ENCODE measurements around the gene TRIM9. TPM values are rescaled to one million over a fixed set of nuclear protein-coding genes. Genes with fewer than 3 reads are reported as not detected.

TRIM9 gene
- total RNA-seq, 4 donors from 2014 or later = 2.4 to 7.6 (median 3.4) TPM

- Histone ChIP-seq H3K4me3 (no peak overlapping the region), H3K4me1 (no peaks in the 10 kb centered on the region), H3K36me3 (no peaks in the 10 kb centered on the region), H3K27me3 (no peaks in the 10 kb centered on the region), H3K27ac (no peak overlapping the region), H3K9me3 (no peaks in the 10 kb centered on the region)
- TF ChIP-seq, protein P1, sequence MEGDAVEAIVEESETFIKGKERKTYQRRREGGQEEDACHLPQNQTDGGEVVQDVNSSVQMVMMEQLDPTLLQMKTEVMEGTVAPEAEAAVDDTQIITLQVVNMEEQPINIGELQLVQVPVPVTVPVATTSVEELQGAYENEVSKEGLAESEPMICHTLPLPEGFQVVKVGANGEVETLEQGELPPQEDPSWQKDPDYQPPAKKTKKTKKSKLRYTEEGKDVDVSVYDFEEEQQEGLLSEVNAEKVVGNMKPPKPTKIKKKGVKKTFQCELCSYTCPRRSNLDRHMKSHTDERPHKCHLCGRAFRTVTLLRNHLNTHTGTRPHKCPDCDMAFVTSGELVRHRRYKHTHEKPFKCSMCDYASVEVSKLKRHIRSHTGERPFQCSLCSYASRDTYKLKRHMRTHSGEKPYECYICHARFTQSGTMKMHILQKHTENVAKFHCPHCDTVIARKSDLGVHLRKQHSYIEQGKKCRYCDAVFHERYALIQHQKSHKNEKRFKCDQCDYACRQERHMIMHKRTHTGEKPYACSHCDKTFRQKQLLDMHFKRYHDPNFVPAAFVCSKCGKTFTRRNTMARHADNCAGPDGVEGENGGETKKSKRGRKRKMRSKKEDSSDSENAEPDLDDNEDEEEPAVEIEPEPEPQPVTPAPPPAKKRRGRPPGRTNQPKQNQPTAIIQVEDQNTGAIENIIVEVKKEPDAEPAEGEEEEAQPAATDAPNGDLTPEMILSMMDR (IDR thresholded peaks at IDR 0.05) = no peak
- no peak for TF ChIP-seq POLR2A (IDR thresholded peaks at IDR 0.05)
- intact Hi-C loops (cut with DNase I; ENCODE audit: low total_unique reads) = no loop called here
- DNase-seq = no peak
Measured at GRCh38 chr14:51138404-51139103, 43.6 kb upstream of the TRIM9 start.

- H3K4me1 ChIP-seq = no peaks in the 10 kb centered on the region
Measured at GRCh38 chr14:51131516-51131915, 36.6 kb upstream of the TRIM9 start.

DNA sequence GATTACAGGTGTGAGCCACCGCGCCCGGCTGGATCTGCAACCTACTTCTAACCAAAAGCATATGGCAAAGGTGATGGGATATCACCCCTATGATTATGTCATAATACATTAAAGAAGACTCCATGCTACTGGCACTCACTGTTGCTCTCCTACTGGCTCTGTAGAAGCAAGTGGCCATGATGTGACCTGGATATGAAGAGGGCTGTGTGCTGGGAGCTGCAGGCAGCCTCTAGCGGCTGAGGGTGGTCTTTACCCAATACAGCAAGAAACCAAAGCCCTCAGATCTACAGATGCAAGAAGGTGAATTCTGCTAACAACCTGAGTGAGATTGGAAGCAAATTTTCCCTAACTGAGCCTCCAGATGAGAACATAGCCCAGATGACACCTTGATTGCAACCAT lies 34.2 kb upstream of the TRIM9 start:
- H3K27ac ChIP-seq = no peak overlapping the region
- no peak overlapping the region for H3K4me3 ChIP-seq
- no peaks in the 10 kb centered on the region for H3K9me3 ChIP-seq
- no peaks in the 10 kb centered on the region for H3K36me3 ChIP-seq
- intact Hi-C loops (cut with DNase I; ENCODE audit: low total_unique reads) = no loop called here
- no peaks in the 10 kb centered on the region for H3K4me1 ChIP-seq
- no peaks in the 10 kb centered on the region for H3K27me3 ChIP-seq
- DNase-seq = no peak
- no peak for TF ChIP-seq POLR2A (IDR thresholded peaks at IDR 0.05)
- TF ChIP-seq, protein P1 (IDR thresholded peaks at IDR 0.05) = no peak

More at GRCh38 chr14:51131516-51131915, 36.6 kb upstream of the TRIM9 start:
- no peaks in the 10 kb centered on the region for H3K36me3 ChIP-seq
- intact Hi-C loops (cut with DNase I; ENCODE audit: low total_unique reads) = no loop called here
- no peaks in the 10 kb centered on the region for H3K27me3 ChIP-seq
- H3K4me3 ChIP-seq = no peak overlapping the region
- DNase-seq = no peak
- TF ChIP-seq POLR2A (IDR thresholded peaks at IDR 0.05) = no peak
- TF ChIP-seq, protein P1 (IDR thresholded peaks at IDR 0.05) = no peak
- H3K27ac ChIP-seq = no peak overlapping the region
- no peaks in the 10 kb centered on the region for H3K9me3 ChIP-seq

- no peak for DNase-seq
- H3K4me3 ChIP-seq = no peak overlapping the region
- intact Hi-C loops (cut with DNase I; ENCODE audit: low total_unique reads) = no loop called here
Measured at GRCh38 chr14:51124029-51124428, 29.1 kb upstream of the TRIM9 start.

GRCh38 chr14:51121096-51121495 lies 26.2 kb upstream of the TRIM9 start:
- Histone ChIP-seq H3K27ac (no peak overlapping the region), H3K27me3 (no peaks in the 10 kb centered on the region), H3K4me1 (no peaks in the 10 kb centered on the region), H3K36me3 (no peaks in the 10 kb centered on the region), H3K4me3 (no peak overlapping the region), H3K9me3 (no peaks in the 10 kb centered on the region)
- DNase-seq = no peak
- TF ChIP-seq, protein P1 (IDR thresholded peaks at IDR 0.05) = no peak
- TF ChIP-seq POLR2A (IDR thresholded peaks at IDR 0.05) = no peak
- intact Hi-C loops (cut with DNase I; ENCODE audit: low total_unique reads) = no loop called here

More at GRCh38 chr14:51124029-51124428, 29.1 kb upstream of the TRIM9 start:
- H3K27me3 ChIP-seq = no peaks in the 10 kb centered on the region
- no peak for TF ChIP-seq POLR2A (IDR thresholded peaks at IDR 0.05)
- TF ChIP-seq, protein P1 (IDR thresholded peaks at IDR 0.05) = no peak
- no peaks in the 10 kb centered on the region for H3K36me3 ChIP-seq
- H3K9me3 ChIP-seq = no peaks in the 10 kb centered on the region
- no peak overlapping the region for H3K27ac ChIP-seq
- no peaks in the 10 kb centered on the region for H3K4me1 ChIP-seq
